GM12891 (cell line): ENCODE data around the gene MOB3C.

Experiments
- DNase-seq: peaks from one replicate; pipeline ENCODE4 v3.0.0; 2011; ENCODE audit warnings: low spot score; ENCODE audit not compliant: insufficient read length
- FAIRE-seq: peaks from 2 replicates; lab custom pipeline; 2011; peaks lifted over from hg19 to GRCh38; lab: Jason Lieb, UNC
- PAX5 ChIP-seq: IDR thresholded peaks from 2 replicates; pipeline ENCODE4 v1.6.1; 2011; ENCODE audit warnings: low read length, moderate library complexity, mild to moderate bottlenecking; ENCODE audit not compliant: insufficient read depth, severe bottlenecking
- POLR2A ChIP-seq: IDR thresholded peaks from 2 replicates; pipeline ENCODE4 v1.6.1; 2011; ENCODE audit warnings: low read depth, low read length, control low read depth
- POLR2AphosphoS5 ChIP-seq: IDR thresholded peaks from 2 replicates; pipeline ENCODE4 v1.6.1; 2011; ENCODE audit warnings: low read depth, low read length, control low read depth
- POU2F2 ChIP-seq: IDR thresholded peaks from 2 replicates; pipeline ENCODE4 v1.6.1; 2011; ENCODE audit warnings: low read depth, mild to moderate bottlenecking, control low read depth, low read length, moderate library complexity
- SPI1 ChIP-seq: IDR thresholded peaks from 2 replicates; pipeline ENCODE4 v1.6.1; 2011; ENCODE audit warnings: low read depth, low read length, control low read depth
- TAF1 ChIP-seq: IDR thresholded peaks from 2 replicates; pipeline ENCODE4 v1.6.1; 2011; ENCODE audit warnings: low read depth, low read length, control low read depth

The MOB3C gene

DNA sequence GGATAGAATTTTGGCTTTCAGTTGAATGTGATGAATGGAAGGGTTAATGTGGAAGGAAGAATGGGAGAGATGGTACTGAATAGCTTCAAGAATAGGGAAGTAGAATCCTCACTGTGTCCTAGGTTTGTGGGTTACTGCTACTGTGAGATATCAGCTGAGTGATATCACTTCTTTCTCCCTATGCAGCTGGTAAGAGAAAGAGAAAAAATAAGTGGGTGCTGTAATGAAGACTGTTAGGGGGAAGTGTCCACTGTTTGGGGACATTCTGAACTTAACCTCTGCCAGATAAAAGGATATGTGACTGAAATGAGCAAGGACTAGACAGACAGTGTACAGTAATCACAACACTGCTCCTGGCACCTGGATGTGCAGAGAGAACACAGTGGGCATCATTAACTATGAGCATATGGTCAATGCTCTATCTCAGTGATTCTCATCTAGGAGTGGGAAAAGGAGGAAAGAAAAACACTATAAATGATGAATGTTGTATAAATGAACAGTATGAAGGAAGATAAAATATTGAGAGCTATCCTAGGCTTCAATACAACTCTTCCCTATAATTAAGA is 25.6 kb upstream of the MOB3C start:
- TF ChIP-seq POLR2A (no peak), POLR2AphosphoS5 (no peak), PAX5 (no peak), SPI1 (no peak), POU2F2 (no peak), TAF1 (no peak)
- FAIRE-seq (peak; percentile 28), DNase-seq (no peak)

DNA sequence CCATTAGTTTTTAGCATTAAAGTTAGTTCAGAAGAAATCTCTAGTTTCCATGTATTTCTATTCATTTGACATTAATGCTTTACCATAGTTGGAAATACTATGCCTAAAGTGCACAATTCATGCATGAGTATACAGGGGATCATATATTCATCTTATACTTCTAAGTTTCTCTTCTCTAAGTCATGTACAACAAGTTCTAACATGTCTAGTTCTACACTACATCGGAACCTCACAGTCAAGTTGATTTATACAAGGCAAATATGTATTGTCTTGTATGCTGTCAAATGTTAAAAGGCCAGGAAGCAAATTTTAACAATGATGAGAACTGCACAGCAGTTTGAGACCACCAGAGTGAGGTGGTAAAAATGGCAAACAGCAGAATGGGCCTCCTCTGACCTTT is 22.9 kb upstream of the MOB3C start:
- DNase-seq (no peak), FAIRE-seq (no peak)

DNA sequence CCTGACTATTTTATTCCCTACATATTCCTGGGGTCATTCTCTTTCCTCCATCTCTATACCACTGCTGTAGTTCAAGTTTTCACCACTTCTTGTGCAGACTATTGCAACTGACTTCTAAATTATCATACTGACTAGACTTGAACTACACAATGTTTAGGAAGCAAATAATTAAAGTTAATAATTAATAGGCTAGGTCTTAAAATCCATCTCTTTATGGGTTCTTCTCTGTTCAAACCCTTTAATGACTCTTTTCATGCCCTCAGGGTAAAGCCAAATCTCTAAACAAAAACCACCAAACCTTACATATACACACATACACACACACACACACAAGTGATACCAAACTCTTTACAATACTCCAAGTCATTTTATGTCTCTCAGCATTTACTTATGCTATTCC is 22.3 kb upstream of the MOB3C start:
- TF ChIP-seq POU2F2 (no peak), SPI1 (no peak), TAF1 (no peak), POLR2A (no peak), PAX5 (no peak), POLR2AphosphoS5 (no peak)

More for the DNA sequence above, 22.9 kb upstream of the MOB3C start:
- TF ChIP-seq TAF1 (no peak), SPI1 (no peak), POLR2A (no peak), POU2F2 (no peak), POLR2AphosphoS5 (no peak), PAX5 (no peak)

DNA sequence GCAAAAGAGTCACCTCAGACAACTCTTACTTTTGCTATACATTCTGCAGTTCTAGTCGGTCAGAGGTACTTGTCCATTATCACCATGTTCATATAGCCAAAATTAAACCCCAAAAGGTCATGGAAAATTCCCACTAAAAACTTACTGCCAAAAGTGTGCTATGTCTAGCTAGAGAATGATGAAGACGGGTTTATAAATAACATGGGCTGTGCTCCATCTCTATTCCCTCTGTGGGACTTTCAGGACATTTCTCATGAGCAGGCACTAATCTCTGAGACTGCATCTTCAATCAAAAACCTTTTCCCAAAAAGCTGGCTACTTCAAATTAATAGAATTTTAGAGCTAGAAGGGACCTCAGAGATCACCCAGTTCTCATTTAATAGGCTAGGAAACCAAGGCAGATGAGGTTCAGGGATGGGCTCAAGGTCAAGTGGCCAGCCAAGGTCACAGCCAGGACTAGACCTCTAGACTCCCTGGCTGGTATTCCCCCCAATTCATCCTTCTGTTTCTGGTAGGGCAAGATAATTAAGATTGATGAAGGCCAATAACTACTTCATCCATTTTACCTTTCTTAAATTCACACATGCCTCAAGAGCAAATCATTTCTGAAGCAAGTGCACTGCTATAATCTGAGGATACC is 21.0 kb upstream of the MOB3C start:
- DNase-seq (no peak), FAIRE-seq (no peak)
- no peak for TF ChIP-seq POU2F2
- no peak for TF ChIP-seq TAF1
- TF ChIP-seq SPI1, result no peak

More for the DNA sequence above, 22.3 kb upstream of the MOB3C start:
- DNase-seq (no peak), FAIRE-seq (no peak)

DNA sequence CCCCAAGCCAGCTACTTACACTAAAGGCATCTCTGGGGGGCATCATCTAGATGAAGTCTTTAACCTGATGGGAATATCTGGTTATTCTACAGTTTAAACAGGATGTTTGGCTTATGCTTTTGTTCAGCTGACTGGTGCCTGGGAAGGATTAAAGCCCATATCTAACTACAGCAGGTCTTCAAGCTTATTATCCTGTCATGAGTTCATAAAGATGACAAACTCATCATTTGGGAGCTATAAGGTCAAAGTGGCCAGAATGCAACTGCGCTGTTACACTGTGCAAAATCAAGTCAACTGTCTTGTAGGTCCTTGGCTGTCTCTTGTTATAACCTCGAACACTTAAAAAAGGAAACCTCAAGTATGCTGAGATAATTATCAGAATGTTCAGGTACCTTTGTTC is 18.6 kb upstream of the MOB3C start:
- DNase-seq (no peak), FAIRE-seq (no peak)
- no peak for TF ChIP-seq SPI1
- TF ChIP-seq POLR2AphosphoS5, result no peak
- TF ChIP-seq POLR2A, result no peak
- TF ChIP-seq POU2F2, result no peak
- TF ChIP-seq TAF1, result no peak
- TF ChIP-seq PAX5, result no peak

DNA sequence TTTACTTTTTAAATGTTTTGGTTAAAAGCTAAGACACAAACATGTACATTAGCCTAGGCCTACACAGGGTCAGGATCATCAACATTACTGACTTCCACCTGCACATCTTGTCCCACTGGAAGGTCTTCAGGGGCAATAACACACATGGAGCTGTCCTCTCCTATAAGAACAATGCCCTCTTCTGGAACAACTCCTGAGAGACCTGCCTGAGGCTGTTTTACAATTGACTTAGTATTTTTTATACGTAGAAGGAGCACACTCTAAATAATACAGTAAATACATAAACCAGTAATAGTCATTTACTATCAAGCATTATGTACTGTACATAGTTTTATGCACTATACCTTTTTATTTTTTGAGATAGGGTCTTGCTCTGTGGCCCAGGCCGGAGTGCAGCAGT is 14.1 kb upstream of the MOB3C start:
- FAIRE-seq (no peak), DNase-seq (no peak)
- TF ChIP-seq POU2F2, result no peak
- TF ChIP-seq POLR2A, result no peak
- TF ChIP-seq SPI1, result no peak
- no peak for TF ChIP-seq POLR2AphosphoS5
- no peak for TF ChIP-seq TAF1
- no peak for TF ChIP-seq PAX5

DNA sequence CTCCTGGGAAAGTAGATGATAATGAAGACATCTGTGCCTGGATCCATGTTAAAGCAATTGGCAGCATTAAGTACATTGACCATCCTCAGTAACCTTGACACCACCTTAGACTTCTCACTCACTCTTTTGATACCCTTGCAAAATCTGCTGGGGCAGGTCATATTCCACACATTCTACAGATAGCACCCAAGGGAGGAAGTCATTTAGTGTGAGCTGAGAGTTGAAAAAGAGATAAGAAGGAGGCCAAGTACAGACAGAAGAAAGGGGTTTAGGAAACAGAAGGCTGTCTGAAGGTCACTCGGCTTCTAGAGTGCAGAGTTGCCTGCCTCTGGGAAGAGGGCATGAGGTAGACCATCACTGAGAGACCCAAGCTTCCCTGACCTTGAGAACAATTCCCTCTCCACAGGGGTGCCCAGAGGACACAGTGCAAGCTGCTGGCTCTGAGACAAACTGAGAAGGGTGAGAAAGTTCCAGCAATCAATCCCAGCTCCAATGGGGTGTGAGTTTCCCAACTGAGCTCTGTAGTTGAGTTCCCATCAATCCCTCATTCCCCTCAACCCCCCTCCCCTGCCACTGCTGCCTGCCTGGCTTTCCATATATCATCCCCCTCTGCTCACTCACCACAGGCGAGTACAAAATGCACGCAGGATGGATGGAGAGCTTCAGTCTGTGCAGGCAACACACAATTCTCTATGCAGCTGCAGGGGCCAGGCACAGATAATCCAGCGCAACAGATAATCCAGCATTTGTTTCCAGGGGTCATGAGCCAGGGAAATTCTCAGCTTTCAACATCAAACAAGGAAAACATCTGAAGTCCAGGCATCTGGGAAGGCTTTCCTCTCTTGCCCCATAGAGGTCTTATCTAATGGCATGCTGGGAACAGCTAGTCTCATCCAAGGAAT is 7.4 kb upstream of the MOB3C start:
- DNase-seq, result no peak
- TF ChIP-seq SPI1, result no peak
- TF ChIP-seq POLR2A, result no peak
- no peak for TF ChIP-seq PAX5
- TF ChIP-seq TAF1, result no peak
- no peak for TF ChIP-seq POLR2AphosphoS5
- TF ChIP-seq POU2F2, result no peak
- FAIRE-seq, result no peak

DNA sequence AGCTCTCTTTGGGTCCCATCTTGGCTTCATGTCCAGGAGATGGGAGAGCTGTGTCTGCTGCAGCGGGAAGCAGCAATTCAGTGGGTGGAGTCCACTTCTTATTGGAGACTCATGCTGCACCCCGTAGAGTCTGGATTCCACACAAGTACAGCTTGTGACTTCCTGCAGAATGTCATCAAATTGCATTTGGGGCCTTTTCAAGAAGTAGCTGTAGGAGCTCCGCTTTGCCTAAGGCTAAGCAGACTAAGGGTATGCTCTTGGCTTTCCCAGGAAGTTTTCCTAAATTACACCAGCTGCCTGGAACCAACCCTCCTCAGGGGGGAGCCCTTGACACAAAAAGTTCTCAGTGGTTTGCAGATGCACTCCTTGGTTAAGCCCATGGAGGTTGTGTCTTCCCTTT is 5.7 kb upstream of the MOB3C start:
- no peak for TF ChIP-seq POLR2A
- TF ChIP-seq POU2F2, result no peak
- no peak for TF ChIP-seq POLR2AphosphoS5
- no peak for TF ChIP-seq PAX5
- no peak for TF ChIP-seq SPI1
- no peak for TF ChIP-seq TAF1
- no peak for DNase-seq
- no peak for FAIRE-seq

DNA sequence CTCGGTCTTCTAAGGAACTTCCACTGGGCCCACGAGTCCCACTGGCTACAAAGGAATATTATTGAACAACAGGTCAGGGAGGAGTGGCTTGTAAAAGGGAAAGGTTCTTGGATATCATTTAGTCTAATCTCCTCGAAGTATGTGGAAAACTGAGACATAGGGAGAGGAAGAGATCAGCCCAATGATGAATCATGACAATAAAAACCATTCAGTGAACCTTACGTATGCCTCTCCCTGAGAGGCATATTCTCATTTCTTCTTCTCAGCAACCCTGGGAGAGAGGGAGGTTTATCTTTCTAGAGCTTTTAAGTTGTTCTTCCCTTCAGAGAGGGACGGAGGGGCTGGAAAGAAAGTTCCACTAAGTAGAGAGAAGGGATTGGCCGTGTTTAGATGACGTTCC is 5.3 kb upstream of the MOB3C start:
- FAIRE-seq (no peak), DNase-seq (no peak)
- TF ChIP-seq POLR2AphosphoS5, result no peak
- TF ChIP-seq POU2F2, result no peak
- no peak for TF ChIP-seq TAF1
- no peak for TF ChIP-seq POLR2A
- TF ChIP-seq SPI1, result no peak
- no peak for TF ChIP-seq PAX5
